Smooth muscle cell of the brain vasculature (primary cell): ENCODE results near the gene PITPNC1.
"Not testable (repeated sequence)": the region's sequence is repeated elsewhere in the genome, so short reads cannot be mapped to it uniquely, and the experiment has no call there.

Source experiments
- DNase-seq: peaks from one replicate; pipeline ENCODE4 v3.0.0-alpha.2; 2012; ENCODE audit warnings: low read depth, low spot score

Gene PITPNC1

DNA sequence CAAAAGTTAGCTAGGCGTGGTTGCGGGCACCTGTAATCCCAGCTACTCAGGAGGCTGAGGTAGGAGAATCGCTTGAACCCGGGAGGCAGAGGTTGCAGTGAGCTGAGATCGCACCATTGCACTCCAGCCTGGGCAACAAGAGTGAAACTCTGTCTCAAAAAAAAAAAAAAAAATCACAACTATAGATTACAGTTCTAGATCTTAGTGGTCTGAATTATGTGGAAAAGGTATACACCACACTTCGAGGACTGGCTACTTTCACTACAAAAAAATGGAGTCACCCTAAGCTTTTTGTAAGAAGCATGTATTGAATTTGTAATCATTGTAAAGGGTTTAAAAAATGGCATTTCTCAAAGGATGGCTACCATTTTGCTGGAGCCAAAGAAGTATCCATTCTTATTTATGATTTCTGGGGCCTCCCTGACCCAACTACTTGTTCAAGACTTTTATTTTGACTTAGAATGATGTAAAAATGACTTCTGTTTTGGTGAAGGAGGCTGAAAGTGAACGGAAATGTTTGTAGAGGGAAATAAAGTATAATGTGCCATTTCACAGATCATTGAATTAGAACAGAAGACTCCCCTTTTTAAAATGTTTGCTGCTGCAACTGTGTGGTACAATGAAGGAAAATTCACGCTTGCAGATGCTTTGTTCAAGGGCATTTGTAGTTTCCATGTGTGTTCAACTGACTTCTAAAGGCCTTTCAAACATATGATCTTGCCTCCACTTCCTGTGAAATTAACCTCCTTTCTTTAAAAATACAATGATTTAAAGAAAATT lies 303.6 kb downstream of the PITPNC1 start:
- no peak for DNase-seq

DNA sequence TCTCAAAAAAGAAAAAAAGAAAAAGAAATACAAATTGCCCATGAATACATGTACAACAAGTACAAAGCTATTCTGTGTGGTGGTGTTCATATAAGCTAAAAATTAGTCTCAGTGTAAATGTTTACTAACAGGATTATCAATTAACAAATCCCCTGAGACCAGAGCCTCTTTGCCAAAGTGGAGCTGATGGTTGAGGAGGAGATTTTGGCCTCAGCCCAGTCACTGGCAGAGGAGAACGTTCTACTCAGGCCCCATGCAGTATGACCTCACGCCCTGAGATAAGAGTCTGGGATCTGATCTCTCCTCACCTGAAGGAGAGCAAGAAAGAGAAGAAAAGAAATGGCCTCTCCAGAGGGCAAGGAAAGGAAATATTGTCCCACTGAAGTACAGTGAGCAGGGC lies 305.1 kb downstream of the PITPNC1 start:
- no peak for DNase-seq

DNA sequence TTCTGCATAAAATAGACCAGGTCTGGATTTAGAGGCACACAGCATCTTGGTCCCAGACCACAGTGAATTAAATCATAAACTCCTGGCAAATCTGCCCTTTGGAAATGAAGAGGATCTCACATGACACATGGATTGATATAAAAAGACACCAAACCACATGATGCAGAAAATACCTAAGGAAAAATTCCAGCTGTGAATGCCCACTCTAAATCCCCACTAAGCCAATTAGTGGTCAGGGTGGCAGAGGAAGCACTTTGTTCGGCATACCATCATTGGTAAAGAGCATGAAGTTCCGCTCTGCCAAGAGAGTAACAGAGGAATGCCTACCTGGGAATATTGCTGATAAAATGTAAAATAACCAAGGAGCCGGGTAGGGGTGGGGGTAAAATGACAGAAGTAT lies 308.3 kb downstream of the PITPNC1 start:
- DNase-seq, result no peak

DNA sequence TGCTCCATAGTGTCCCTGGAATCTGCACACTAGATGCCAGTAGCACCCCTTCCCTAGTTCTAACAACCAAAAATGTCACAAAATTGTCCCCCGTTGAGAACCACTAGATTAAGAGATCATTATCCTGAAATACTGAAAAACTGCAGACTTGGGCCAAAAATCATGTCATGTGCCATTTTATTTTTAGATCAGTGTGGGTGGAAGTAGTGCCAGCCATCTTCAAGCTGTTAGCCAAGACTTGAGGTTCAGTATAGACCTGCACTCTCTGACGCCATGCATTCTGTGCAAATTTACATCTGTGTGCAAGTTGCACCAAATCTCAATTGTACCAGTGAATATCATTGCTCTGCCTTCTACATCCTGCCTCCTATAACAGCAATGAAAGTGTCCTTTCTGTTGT lies 309.2 kb downstream of the PITPNC1 start:
- no peak for DNase-seq

DNA sequence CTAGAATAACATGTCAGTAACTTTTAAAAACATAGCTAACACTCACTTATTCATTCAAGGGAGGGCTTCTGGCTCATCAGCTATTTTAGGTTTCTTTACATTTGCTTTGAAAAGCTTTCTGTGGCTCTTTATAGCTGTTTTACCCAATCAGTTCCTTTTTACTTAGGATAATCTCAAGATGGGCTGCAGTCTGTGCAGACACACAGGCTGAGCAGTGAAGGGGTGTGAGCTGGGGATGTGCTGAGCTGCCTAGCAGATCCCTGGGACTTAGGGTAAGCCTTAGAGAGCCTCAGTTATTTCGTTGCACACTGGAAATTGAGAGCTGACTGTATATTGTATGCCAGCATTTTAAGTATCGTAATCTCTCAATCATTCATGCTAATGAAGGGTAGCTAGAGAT lies 310.4 kb downstream of the PITPNC1 start:
- DNase-seq, result no peak

DNA sequence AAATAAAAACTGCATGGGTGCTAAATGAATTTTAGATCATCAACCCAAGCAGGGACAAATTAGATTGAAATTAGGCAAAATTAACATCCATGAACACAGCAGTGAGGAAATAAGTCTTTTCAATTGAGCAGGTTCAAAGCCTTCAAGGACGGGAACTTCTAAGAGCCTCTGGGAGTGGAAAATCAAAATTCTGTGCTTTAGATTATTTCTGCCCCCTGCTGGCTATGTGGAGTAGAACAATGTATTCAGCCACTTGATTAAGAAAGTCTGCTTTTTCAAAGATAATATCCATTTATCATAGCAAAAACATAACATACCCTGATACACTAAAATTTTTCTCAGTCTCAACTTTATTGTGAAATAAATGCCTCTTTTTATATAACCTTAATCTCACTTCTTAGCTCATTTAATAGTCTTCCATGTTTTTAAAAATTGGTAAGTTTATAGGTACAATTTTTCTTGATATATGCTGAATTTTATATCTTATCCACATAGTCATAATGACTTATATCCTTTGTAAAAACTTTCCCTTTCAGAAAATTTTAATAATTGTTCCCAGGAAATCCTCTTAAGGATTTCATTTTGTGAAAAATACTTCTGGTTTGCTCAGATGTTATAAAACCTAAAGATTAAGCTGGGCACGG lies 312.6 kb downstream of the PITPNC1 start:
- DNase-seq, result peak; percentile 31

DNA sequence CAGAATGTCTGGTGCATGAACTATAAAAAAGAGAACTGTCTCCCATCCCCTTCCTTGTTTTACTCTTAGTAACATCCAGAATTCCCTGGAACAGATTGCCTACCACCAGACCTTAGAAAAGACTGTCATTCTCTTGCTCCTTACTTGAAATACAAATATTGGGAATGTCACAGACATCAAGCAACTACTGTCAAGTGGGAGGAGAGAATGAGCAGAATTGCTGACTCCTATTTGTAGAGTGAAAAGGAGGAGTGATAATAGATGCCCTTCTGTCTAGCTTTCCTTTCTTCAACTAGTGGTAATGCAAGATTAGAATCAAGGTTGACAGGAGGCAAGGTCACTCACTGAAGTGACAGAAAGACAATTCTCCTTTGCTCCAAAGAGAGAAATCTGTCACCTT lies 316.7 kb downstream of the PITPNC1 start:
- DNase-seq, result no peak

DNA sequence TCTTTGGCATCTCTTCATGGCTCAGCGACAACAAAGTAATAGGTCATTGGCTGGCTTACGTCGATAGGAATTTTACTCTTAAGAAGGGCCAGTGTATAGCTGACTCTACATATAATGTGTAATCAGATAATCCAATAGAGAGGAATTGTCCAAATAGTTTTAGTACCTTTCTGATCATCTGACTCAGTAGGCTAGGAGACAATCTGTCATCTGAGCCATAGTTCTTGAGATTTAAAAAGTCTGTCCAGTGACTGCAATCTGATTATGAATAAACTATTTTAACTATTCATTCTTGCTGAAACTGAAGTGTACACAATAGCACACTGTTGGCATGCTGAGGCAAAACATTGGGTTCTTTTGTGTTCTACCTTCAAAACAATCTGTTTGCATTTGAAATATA lies 319.3 kb downstream of the PITPNC1 start:
- DNase-seq, result no peak

DNA sequence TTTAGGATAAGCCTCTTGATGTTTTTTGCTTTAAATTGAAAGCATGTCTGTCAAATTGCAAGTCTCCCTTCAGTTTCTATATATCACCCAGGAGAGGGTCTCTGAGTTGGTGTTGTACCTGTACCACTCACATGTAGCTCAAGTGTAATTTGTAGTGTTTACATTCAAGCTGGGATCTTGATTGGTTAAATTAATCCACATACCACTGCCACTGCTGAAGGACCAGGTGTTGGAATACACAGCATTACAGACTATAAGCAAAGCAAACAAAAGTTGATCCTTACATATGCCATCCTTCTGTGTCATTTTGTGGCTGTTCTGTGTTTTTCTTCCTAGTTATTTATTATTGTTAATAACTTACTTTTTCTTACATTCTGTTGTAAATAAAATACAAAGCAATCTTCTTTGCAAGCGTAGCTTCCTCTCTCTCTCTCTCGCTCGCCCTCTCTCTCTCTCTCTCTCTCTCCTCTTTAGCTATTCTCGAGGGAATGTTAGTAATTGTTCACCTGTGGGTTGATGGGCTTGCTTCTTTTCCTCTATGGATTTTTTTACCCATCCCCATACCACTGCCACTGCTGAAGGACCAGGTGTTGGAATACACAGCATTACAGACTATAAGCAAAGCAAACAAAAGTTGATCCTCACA lies 319.9 kb downstream of the PITPNC1 start:
- DNase-seq, result no peak

DNA sequence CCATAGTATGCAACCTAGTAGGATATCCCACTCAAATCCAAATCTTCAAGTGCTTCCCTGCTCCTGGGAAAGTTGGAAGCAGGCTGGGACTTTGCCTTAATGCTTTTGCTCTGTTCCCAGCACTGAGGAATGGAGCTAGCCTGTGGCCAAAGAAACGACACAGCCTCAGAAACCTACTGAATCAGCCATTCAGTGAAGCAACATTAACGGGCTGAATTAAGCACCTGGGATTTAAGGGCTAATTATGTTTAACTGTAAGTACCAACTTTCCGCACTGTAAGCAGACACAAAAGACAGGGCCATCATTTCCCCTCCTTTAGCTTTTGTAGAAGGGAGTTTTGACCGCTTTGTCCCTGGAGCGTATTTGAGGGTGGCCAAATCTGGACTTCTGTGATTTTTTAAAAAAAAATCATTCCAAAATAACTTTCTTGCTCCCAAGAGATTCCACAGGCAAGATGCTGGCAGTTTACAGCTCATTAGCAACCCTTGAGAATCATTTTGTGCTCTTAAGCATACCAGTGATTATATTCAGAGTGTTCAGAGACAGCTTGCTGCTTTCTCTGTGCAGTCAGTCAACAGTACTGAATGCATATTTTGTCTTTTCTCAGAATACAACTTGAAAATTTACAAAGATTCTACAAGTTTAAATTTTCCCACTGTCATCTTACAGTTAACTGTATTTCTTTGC lies 323.1 kb downstream of the PITPNC1 start:
- DNase-seq, result no peak

DNA sequence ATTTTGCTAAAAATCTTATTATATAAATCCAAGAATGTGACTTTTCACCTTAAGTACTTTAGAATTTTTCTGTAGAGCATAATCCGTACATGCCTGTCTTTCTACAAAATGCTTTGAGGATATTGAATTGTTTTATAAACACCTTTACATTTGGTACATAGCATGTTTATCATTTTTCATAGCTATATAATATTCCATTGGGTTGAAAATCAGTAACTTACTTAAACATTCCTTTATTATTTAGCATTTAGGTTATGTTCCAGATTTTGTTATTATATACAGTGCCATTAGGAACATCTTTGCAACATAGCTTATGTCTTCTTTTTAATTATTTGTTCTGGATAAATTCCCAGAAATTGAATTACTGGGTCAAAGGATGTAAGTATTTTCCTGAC lies 323.6 kb downstream of the PITPNC1 start:
- no peak for DNase-seq

DNA sequence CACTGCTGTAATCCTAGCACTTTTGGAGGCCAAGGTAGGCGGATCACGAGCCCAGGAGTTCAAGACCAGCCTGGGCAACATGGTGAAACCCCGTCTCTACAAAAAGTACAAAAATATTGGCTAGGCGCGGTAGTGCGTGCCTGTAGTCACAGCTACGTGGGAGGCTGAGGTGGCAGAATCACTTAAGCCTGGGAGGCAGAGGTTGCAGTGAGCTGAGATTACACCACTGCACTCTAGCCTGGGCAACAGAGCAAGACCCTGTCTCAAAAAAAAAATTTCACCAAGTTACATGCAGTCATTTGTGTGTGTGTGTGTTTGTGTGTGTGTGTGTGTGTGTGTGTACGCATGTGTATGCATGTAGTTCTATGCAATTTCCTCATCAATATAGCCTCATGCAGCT lies 325.8 kb downstream of the PITPNC1 start:
- DNase-seq, result not testable (repeated sequence)

DNA sequence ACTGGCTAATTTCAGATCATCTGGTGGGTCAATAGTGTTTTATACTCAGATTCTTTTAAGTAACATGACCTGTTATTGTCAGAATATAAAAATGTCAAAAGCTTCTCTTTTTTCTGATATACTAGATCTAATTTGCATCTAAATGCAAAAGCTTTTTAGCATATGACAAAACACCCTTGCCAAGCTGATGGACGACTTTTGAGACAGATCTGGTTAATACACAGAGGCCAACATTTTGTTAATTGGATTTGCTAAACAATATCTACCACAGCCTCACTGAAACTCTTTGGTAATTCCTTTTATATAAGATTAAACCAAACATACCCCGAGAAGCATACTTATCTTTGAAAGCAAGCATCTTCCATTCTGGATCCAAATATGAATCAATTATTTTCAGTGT lies 330.4 kb downstream of the PITPNC1 start:
- DNase-seq, result no peak

DNA sequence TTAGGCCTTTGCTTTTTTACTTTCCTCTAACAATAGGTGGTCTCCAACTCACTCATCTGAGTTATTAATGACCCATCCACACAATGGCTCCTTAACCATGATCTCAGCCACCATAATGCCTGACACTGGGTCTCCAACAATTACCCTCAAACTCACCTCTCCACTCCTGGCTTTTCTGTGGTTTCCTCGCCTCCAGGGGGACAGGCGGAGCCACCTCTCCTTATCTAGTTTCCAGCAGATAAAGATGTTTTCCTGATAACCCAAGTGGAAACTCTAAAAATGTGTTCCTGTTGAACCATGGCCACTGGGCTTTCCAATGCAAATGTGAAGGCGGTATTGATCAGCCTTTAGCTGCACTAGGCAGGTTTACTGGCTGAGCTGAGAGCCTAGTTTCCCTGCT lies 331.3 kb downstream of the PITPNC1 start:
- no peak for DNase-seq

DNA sequence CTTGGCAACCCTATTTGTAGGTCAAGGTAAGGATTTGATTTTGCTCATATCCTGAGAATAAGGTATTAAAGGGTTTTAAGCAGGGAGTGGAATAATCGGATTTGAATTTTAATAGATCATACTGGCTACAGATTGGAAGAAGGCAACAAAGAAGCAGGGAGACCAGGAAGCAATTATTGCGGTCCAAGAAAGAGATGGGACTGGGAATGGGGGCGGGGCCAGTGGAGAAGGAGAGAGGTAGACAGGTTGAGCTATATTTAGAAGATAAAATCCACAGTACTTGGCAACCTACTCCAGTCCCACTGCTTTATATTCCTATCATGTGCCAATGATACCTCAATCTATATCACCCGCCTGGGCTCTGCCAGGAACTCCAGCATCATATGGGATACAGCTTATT lies 334.8 kb downstream of the PITPNC1 start:
- no peak for DNase-seq

DNA sequence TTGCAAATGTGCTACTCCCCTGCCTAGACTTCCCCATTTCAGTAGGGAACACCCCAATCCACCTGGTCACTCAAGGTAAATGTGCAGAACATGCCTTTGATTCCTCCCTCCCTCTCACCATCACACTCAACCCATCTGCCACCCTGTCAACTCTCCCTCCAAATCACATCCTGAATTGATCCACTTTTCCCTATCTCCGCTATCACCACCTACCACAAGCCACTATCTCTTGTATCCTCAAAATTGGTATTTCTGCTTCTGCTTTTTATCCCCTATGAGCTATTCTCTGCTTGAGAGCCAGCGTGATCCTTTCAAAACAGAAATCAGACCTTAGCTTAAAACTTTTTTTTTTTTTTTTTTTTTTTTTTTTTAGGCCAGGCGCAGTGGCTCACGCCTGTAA lies 335.3 kb downstream of the PITPNC1 start:
- DNase-seq, result no peak

DNA sequence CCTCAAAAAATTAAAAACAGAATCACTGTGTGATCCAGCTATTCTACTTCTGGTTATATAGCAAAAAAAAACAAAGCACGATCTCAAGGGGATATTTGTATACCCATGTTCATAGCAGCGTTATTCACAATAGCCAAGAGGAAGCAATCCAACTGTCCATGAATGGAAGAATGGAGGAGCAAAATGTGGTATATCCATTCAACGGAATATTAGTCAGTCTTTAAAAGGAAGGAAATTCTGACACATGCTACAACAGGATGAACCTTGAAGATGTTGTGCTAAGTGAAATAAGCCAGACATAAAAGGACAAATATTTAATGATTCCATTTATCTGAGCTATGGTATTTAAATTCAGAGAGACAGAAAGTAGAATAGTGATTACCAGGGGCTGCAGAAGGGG lies 336.1 kb downstream of the PITPNC1 start:
- no peak for DNase-seq

DNA sequence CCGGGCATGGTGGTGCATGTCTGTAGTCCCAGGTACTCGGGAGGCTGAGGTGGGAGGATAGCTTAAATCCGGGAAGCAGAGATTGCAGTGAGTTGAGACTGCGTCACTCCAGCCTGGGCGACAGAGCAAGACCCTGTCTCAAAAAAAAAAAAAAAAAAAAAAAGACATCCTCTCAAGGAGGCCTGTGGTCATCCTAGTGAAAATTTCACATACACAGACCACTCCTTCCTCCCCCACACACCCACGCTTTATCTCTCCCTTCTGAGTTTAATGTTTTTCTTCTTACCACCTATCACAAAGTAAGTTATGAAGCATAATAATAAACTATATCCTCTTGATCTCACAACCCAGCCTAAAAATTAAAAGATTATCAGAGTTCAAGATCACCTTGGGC lies 339.3 kb downstream of the PITPNC1 start:
- DNase-seq, result no peak

DNA sequence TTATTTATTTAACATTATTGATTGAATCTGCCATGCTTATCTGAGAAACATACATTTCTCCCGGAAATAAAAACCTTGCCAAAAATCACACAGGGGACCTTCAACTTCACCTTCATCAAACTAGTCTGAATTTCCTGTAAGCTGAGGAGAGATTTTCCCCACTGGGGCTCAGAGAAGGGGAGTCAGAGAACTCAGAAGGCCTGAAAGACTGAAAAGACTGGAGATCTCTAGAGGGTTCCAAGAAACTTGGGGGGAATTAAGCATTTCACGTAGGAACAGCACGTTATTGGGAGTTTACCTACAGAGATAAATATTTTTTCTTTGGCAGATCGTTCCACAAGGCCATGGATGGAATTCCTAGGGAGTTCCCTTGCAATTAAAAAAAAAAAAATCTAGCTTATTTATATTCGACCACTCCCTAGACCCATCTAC lies 340.1 kb downstream of the PITPNC1 start:
- no peak for DNase-seq

DNA sequence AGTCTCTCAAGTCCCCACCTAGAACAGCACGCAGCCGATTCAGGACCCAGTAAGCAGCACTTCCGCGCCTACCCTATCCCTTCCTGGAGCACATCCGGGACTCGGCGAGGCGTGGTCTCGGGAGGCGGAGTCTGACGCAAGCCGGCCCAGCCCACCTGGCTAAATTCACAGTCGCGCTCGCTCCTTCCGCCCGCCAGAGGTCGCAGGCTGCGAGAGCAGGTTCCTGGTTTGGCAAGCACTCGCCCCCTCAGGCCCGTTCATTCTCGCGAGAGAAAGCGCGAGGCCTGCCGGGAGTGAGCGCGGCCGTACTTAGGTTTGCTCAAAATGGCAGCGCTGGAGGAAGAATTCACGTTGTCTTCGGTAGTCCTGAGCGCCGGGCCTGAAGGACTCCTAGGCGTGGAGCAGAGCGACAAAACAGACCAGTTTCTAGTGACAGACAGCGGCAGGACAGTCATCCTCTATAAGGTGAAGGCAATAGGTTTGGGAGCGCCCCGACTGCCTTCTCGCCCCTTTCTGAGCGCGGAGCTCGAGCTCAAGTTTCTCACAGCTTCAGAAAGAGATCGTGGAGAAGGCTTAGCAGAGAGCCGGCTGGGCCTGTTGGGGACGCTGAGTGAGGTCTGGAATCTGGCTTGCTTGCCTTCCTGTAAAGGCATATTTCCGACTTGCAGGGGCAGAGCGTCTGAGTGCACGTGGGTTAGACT lies 340.7 kb downstream of the PITPNC1 start, which contains the start of gene NOL11:
Gene NOL11, plus strand, starts transcription at position 313 of the 701 bp plus-strand sequence. Its CDS starts 12 bp downstream, at position 325.
- DNase-seq, result peak; percentile 98

DNA sequence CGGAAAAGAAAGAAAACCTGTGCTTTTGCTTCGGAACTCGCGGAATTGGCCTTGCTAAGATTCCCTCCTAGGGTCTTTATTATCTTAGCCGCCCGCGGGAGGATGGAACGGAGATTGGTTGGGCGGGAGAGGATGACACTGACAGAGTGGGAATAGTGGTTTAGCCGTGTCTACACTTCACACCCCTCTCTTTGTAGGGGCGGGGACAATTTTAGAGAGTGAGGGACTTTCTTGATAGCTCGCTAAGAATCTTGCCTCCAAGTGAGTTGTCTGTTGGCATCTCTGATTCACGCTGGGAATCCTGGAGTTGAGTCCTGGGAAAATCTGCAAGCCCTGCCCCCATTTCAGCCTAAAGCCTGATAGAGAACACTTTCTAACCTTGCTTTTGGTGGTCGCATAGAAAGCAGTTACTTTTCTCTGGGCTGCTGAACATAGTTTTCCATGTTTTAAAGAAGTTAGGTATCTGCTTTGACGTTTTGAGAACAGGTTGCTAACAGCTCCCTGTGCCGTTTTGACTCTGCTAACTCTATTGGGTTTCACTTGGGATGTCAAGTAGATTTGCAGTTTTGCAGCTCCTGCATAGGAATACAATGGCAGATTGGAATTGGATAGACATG lies 341.4 kb downstream of the PITPNC1 start:
- DNase-seq, result no peak
